HG02642 (cell line): Measurements from ENCODE around the gene CCDC85C.

Experiments
- ATAC-seq: cut with Tn5 transposase; IDR thresholded peaks from one replicate; pipeline ENCODE4 v1.9.1; 2021; ENCODE audit warnings: mild to moderate bottlenecking; ENCODE audit not compliant: unreplicated experiment, poor library complexity

The CCDC85C gene

GRCh38 chr14:99562856-99563748 is 40.9 kb downstream of the CCDC85C start:
- no peak for ATAC-seq

- ATAC-seq: no peak
Measured at GRCh38 chr14:99561864-99562263, 42.1 kb downstream of the CCDC85C start.

GRCh38 chr14:99560922-99561683 is 42.9 kb downstream of the CCDC85C start:
- no peak for ATAC-seq

- no peak for ATAC-seq
Measured at GRCh38 chr14:99560403-99560802, 43.6 kb downstream of the CCDC85C start.

GRCh38 chr14:99559286-99559990 is 44.6 kb downstream of the CCDC85C start:
- no peak for ATAC-seq

GRCh38 chr14:99556134-99556791 is 47.7 kb downstream of the CCDC85C start:
- ATAC-seq: no peak

- ATAC-seq: no peak
Measured at GRCh38 chr14:99554757-99555531, 49.1 kb downstream of the CCDC85C start.

GRCh38 chr14:99554184-99554583 is 49.8 kb downstream of the CCDC85C start:
- no peak for ATAC-seq

- no peak for ATAC-seq
Measured at GRCh38 chr14:99552572-99553216, 51.3 kb downstream of the CCDC85C start.

GRCh38 chr14:99552021-99552553 is 51.9 kb downstream of the CCDC85C start:
- ATAC-seq: no peak

GRCh38 chr14:99551034-99551922 is 52.7 kb downstream of the CCDC85C start:
- no peak for ATAC-seq

GRCh38 chr14:99550387-99550992 is 53.5 kb downstream of the CCDC85C start:
- ATAC-seq: no peak

- no peak for ATAC-seq
Measured at GRCh38 chr14:99549684-99550083, 54.3 kb downstream of the CCDC85C start.

- ATAC-seq: no peak
Measured at GRCh38 chr14:99548871-99549515, 55.0 kb downstream of the CCDC85C start.

GRCh38 chr14:99548255-99548654 is 55.8 kb downstream of the CCDC85C start:
- no peak for ATAC-seq

- ATAC-seq: no peak
Measured at GRCh38 chr14:99546234-99546879, 57.6 kb downstream of the CCDC85C start.
